ENCODE measurements around the gene ARHGAP6.

- TF ChIP-seq, protein P1, sequence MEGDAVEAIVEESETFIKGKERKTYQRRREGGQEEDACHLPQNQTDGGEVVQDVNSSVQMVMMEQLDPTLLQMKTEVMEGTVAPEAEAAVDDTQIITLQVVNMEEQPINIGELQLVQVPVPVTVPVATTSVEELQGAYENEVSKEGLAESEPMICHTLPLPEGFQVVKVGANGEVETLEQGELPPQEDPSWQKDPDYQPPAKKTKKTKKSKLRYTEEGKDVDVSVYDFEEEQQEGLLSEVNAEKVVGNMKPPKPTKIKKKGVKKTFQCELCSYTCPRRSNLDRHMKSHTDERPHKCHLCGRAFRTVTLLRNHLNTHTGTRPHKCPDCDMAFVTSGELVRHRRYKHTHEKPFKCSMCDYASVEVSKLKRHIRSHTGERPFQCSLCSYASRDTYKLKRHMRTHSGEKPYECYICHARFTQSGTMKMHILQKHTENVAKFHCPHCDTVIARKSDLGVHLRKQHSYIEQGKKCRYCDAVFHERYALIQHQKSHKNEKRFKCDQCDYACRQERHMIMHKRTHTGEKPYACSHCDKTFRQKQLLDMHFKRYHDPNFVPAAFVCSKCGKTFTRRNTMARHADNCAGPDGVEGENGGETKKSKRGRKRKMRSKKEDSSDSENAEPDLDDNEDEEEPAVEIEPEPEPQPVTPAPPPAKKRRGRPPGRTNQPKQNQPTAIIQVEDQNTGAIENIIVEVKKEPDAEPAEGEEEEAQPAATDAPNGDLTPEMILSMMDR (IDR thresholded peaks at IDR 0.05) = no peak
- TF ChIP-seq POLR2A (IDR thresholded peaks at IDR 0.05) = no peak
These were observed 455.8 kb downstream of the ARHGAP6 start for GRCh38 chrX:11209798-11210414.

Measured in lower leg skin (tissue), 3 donors.